Uterus (tissue), 2 donors: ENCODE measurements around the gene LRRC59.

Experiments
- CTCF ChIP-seq, 4 experiments: fragments of 200-600 bp in 2 of 4; fragments of 450-650 bp in 2 of 4; sonication (generic) in 2 of 4; IDR thresholded peaks; one replicate each; pipeline ENCODE4 v1.5.1; 2016 to 2019; ENCODE audit warnings: antibody characterized with exemption in 4 of 4, mild to moderate bottlenecking in 2 of 4, moderate library complexity in 1 of 4
- POLR2A ChIP-seq, 2 donors: fragments of 450-650 bp; IDR thresholded peaks; one replicate each; pipeline ENCODE4 v1.6.1; 2016; ENCODE audit warnings: antibody characterized with exemption in 2 of 2, mild to moderate bottlenecking in 1 of 2, moderate library complexity in 1 of 2

- TF ChIP-seq CTCF (IDR thresholded peaks at IDR 0.05) = no peak
- TF ChIP-seq POLR2A (IDR thresholded peaks at IDR 0.05) = no peak
Measured at GRCh38 chr17:50396261-50397110, 837 bp downstream of the LRRC59 start.
